CD4-positive, CD25-positive, alpha-beta regulatory T cell (primary cell): ENCODE results near the gene PPDPF. TPM values are rescaled to one million over a fixed set of nuclear protein-coding genes. Genes with fewer than 3 reads are reported as not detected.
A peak's percentile ranks its signal among the peaks of the same experiment; 100 is the strongest.
"Not testable (repeated sequence)": the region's sequence is repeated elsewhere in the genome, so short reads cannot be mapped to it uniquely, and the experiment has no call there.

Experiments used
- ATAC-seq, 2 donors: fragments of 150-1000 bp; cut with Tn5 transposase; one replicate each; pipeline ENCODE4 v1.10.0; 2021; ENCODE audit warnings: low read depth in 2 of 2, moderate number of reproducible peaks in 2 of 2, moderate library complexity in 1 of 2
- DNase-seq, 3 donors: peaks; one replicate each; pipeline versions ENCODE4 v3.0.0 to v3.0.0-alpha.2; 2012 to 2022; ENCODE audit warnings: mixed read lengths in 1 of 3
- H3K27ac ChIP-seq: one replicate; pipeline ENCODE4 v1.7.0; 2013; ENCODE audit warnings: mild to moderate bottlenecking, low read length; ENCODE audit not compliant: insufficient read depth, poor library complexity, severe bottlenecking
- H3K27me3 ChIP-seq: one replicate; pipeline ENCODE4 v1.7.0; 2013; ENCODE audit warnings: low read length; ENCODE audit not compliant: control insufficient read depth, insufficient read depth
- H3K36me3 ChIP-seq: one replicate; pipeline ENCODE4 v1.7.0; 2013; ENCODE audit warnings: mild to moderate bottlenecking, low read length, moderate library complexity; ENCODE audit not compliant: control insufficient read depth, insufficient read depth
- H3K4me1 ChIP-seq: 2 replicates; pipeline ENCODE4 v1.7.0; 2013; ENCODE audit warnings: mild to moderate bottlenecking, low read length; ENCODE audit not compliant: insufficient read depth, control insufficient read depth, poor library complexity, severe bottlenecking
- H3K4me3 ChIP-seq: one replicate; pipeline ENCODE4 v1.7.0; 2013; ENCODE audit warnings: low read depth, mild to moderate bottlenecking, low read length, moderate library complexity
- H3K9me3 ChIP-seq, 2 experiments: 1 replicate in 1 of 2; 2 replicates in 1 of 2; pipeline ENCODE4 v1.7.0; 2013; ENCODE audit warnings: low read length in 2 of 2, mild to moderate bottlenecking in 1 of 2, moderate library complexity in 1 of 2; ENCODE audit not compliant: control insufficient read depth in 2 of 2
- H3K27ac Mint-ChIP-seq, 3 donors: one replicate each; pipeline ENCODE4 v1.8.0; 2020 to 2022; ENCODE audit warnings: mild to moderate bottlenecking in 3 of 3, mixed read lengths in 3 of 3, moderate library complexity in 2 of 3
- H3K27me3 Mint-ChIP-seq: one replicate; pipeline ENCODE4 v1.8.0; 2022; ENCODE audit warnings: mild to moderate bottlenecking, mixed read lengths
- H3K36me3 Mint-ChIP-seq: one replicate; pipeline ENCODE4 v1.8.0; 2020; ENCODE audit warnings: mixed read lengths
- H3K4me1 Mint-ChIP-seq, 4 donors: one replicate each; pipeline ENCODE4 v1.8.0; 2020 to 2022; ENCODE audit warnings: mixed read lengths in 4 of 4, mild to moderate bottlenecking in 1 of 4
- H3K4me3 Mint-ChIP-seq, 4 donors: one replicate each; pipeline ENCODE4 v1.8.0; 2020 to 2022; ENCODE audit warnings: mild to moderate bottlenecking in 4 of 4, mixed read lengths in 4 of 4, moderate library complexity in 3 of 4
- H3K9me3 Mint-ChIP-seq, 7 donors: one replicate each; pipeline ENCODE4 v1.8.0; 2020 to 2022; ENCODE audit warnings: mixed read lengths in 7 of 7, mild to moderate bottlenecking in 3 of 7, moderate library complexity in 2 of 7
- polyA plus RNA-seq, 4 donors: library from polyadenylated mRNA; unstranded; fragments of 300-500 nt; fragmentation: Illumina TruSeq; gene quantifications; one replicate each; pipeline ENCODE4 v1.2.3, GENCODE V29; 2021
- total RNA-seq: library from RNA; stranded (reverse); gene quantifications from one replicate; pipeline ENCODE4 v1.2.3, GENCODE V29; 2022

The PPDPF gene
- total and polyA plus RNA-seq, 5 donors from 2014 or later = 75.8 to 155 (median 93.3) TPM

DNA sequence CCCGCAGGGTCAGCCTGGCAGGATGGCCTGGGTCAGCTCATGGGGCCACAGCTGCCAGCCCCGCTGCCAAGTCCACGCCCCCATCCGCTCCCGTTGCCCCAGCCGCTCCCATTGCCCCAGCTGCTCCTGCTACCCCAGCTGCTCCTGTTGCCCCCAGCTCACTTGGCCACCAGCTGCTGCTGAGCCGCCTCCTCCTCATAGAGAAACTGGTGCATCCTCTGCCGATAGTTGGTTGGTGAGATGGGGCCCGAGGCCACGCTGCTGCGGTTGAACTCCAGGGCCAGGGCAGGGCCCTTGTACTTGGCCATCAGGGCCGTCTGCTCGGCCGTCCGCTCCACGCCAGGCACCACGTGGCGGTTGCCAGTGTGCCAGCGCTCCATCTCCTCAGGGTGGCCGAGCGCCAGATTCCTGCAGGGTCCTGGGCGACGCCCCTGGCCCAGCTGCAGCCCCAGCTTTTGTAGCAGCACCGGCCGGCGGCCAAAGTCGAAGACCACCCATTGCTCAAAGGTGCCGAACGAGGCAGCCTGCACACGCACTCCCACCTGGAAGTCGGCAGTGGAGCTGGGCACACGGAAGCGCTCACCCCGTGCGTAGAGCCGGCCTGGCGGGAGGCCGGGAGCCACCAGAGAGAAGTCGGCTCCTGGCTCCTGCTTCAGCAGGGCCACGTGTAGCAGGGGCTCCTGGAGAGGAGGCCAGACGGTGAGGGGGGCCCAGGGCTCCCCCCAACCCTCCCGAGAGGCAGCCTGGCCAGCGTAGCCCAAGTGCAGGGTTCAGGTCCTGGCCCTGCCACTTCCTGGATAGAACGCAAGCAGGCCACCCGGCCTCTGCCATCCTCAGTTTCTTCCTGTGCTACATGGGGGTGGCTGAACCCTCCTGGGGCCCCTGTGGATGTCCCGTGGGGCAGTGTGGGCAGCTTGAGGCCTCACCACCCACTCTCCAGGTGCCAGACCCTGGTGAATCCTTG is 48.7 kb downstream of the PPDPF start:
- DNase-seq (no peak), ATAC-seq (no peak)
- Histone ChIP-seq H3K4me1 (peaks cover 49% of the 10 kb centered on the region), H3K27ac (no peak overlapping the region), H3K4me3 (no peak overlapping the region), H3K36me3 (peaks cover 7% of the 10 kb centered on the region), H3K27me3 (no peaks in the 10 kb centered on the region), H3K9me3 (no peaks in the 10 kb centered on the region)
- H3K27me3 Mint-ChIP-seq = no peaks in the 10 kb centered on the region
- H3K4me1 Mint-ChIP-seq = peaks cover 0 to 27% (median 8%) of the 10 kb centered on the region in 4 donors
- peak overlapping the region; percentile 38 to 87 (median 58) for H3K4me3 Mint-ChIP-seq
- H3K9me3 Mint-ChIP-seq = no peaks in the 10 kb centered on the region
- H3K36me3 Mint-ChIP-seq = no peaks in the 10 kb centered on the region
- H3K27ac Mint-ChIP-seq = peak overlapping the region in 2 of 3 donors; percentile 62 to 80

DNA sequence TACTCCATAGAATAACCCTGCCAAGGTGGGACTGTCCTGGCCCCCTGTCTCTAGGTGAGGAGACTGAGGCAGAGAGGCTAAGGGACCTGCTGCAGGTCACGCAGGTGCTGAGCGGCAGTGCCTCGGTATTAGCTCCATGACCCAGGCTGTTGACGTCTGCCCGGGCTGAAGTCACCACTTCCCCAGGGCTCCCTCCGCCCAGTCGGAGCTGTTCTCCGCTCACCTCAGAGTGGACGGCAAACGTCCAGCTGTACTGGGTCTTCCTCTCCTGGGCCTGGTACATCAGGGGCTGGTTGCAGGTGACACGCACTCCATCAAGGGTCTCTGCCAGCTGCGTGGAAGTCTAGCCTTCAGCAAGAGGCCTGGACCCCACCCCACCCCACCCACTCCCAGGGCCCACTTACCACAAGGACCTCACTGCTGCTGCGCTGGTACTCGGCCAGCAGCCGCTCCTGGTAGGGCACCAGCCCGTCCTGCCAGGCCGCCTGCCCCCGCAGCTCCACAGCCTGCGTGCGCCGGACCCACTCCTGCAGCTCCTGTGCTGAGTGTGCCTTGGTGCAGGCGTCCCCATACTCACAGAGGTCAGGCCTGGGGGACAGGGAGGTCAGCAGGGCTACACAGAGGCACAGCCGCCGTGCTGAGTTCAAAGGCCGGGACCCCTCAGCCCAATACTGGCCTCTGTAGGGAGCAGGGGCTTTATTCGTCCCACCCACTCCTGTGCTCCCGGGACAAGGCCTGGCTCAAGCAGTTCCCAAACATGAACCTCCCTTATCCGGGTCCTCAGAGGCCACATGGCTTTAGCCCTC is 49.9 kb downstream of the PPDPF start:
- Histone ChIP-seq H3K27ac (no peak overlapping the region), H3K4me1 (peaks cover 56% of the 10 kb centered on the region), H3K36me3 (no peaks in the 10 kb centered on the region), H3K4me3 (no peak overlapping the region), H3K9me3 (no peaks in the 10 kb centered on the region), H3K27me3 (no peaks in the 10 kb centered on the region)
- no peak overlapping the region for H3K27ac Mint-ChIP-seq
- H3K27me3 Mint-ChIP-seq = no peaks in the 10 kb centered on the region
- no peaks in the 10 kb centered on the region for H3K9me3 Mint-ChIP-seq
- no peaks in the 10 kb centered on the region for H3K36me3 Mint-ChIP-seq
- ATAC-seq (no peak), DNase-seq (no peak)
- H3K4me1 Mint-ChIP-seq = peaks cover 0 to 27% (median 8%) of the 10 kb centered on the region in 4 donors
- peak overlapping the region in 1 of 4 donors; percentile 60 for H3K4me3 Mint-ChIP-seq

GRCh38 chr20:63571087-63571478 is 50.5 kb downstream of the PPDPF start:
- H3K36me3 Mint-ChIP-seq, H3K36me3 ChIP-seq, H3K27ac Mint-ChIP-seq, H3K9me3 Mint-ChIP-seq, H3K4me3 Mint-ChIP-seq, DNase-seq, H3K27me3 ChIP-seq, H3K9me3 ChIP-seq, ATAC-seq, H3K27me3 Mint-ChIP-seq, H3K27ac ChIP-seq, H3K4me3 ChIP-seq: not testable (repeated sequence)
- H3K4me1 ChIP-seq = peaks cover 56% of the 10 kb centered on the region
- peaks cover 0 to 27% (median 8%) of the 10 kb centered on the region in 4 donors for H3K4me1 Mint-ChIP-seq

Other genes with a start within 250 kb of the PPDPF start
- 123 TPM for gene ARFGAP1, start 248.0 kb upstream of the PPDPF start, total RNA-seq
- gene ARFGAP1, start 248.0 kb upstream of the PPDPF start, polyA plus RNA-seq = 10 to 100 TPM; 17.9 to 22.3 (median 20.6) TPM
- 0.20 TPM for gene COL20A1, start 227.6 kb upstream of the PPDPF start, total RNA-seq
- not detected for gene COL20A1, start 227.6 kb upstream of the PPDPF start, polyA plus RNA-seq
- gene CHRNA4, start 159.4 kb upstream of the PPDPF start, total RNA-seq = not detected
- gene CHRNA4, start 159.4 kb upstream of the PPDPF start, polyA plus RNA-seq = not detected
- gene KCNQ2, start 48.1 kb upstream of the PPDPF start, total RNA-seq = 0.89 TPM
- gene KCNQ2, start 48.1 kb upstream of the PPDPF start, polyA plus RNA-seq = 1 to 10 TPM in 1 of 4 donors, under 1 TPM in 1, not detected in 2; 0.77 to 1.1 TPM
- 2.1 TPM for gene EEF1A2, start 21.7 kb upstream of the PPDPF start, total RNA-seq
- gene EEF1A2, start 21.7 kb upstream of the PPDPF start, polyA plus RNA-seq = under 1 TPM in 3 of 4 donors, not detected in 1; 0.10 to 0.56 (median 0.11) TPM
- 0.20 TPM for gene PTK6, start 16.6 kb downstream of the PPDPF start, total RNA-seq
- under 1 TPM in 3 of 4 donors, not detected in 1; 0.15 to 0.21 (median 0.19) TPM for gene PTK6, start 16.6 kb downstream of the PPDPF start, polyA plus RNA-seq
- not detected for gene SRMS, start 27.0 kb downstream of the PPDPF start, total RNA-seq
- gene SRMS, start 27.0 kb downstream of the PPDPF start, polyA plus RNA-seq = not detected
- 1.5 TPM for gene FNDC11, start 33.4 kb downstream of the PPDPF start, total RNA-seq
- gene FNDC11, start 33.4 kb downstream of the PPDPF start, polyA plus RNA-seq = under 1 TPM; 0.07 to 0.94 (median 0.18) TPM
- gene HELZ2, start 53.5 kb downstream of the PPDPF start, total RNA-seq = 124 TPM
- 1 to 10 TPM; 5.8 to 8.9 (median 7.1) TPM for gene HELZ2, start 53.5 kb downstream of the PPDPF start, polyA plus RNA-seq
- 21.9 TPM for gene GMEB2, start 106.3 kb downstream of the PPDPF start, total RNA-seq
- 10 to 100 TPM in 2 of 4 donors, 1 to 10 TPM in 2; 8.3 to 10.5 (median 9.4) TPM for gene GMEB2, start 106.3 kb downstream of the PPDPF start, polyA plus RNA-seq
- 64.6 TPM for gene STMN3, start 132.7 kb downstream of the PPDPF start, total RNA-seq
- 10 to 100 TPM; 11.7 to 13.5 (median 12.5) TPM for gene STMN3, start 132.7 kb downstream of the PPDPF start, polyA plus RNA-seq
- gene RTEL1, start 137.5 kb downstream of the PPDPF start, total RNA-seq = 38.3 TPM
- 1 to 10 TPM; 1.8 to 3.7 (median 2.7) TPM for gene RTEL1, start 137.5 kb downstream of the PPDPF start, polyA plus RNA-seq
- gene TNFRSF6B, start 175.9 kb downstream of the PPDPF start, total RNA-seq = not detected
- not detected for gene TNFRSF6B, start 175.9 kb downstream of the PPDPF start, polyA plus RNA-seq
- gene ARFRP1, start 187.2 kb downstream of the PPDPF start, total RNA-seq = 51.6 TPM
- 10 to 100 TPM; 56.6 to 65.7 (median 63.1) TPM for gene ARFRP1, start 187.2 kb downstream of the PPDPF start, polyA plus RNA-seq
- 51.5 TPM for gene ZGPAT, start 187.3 kb downstream of the PPDPF start, total RNA-seq
- gene ZGPAT, start 187.3 kb downstream of the PPDPF start, polyA plus RNA-seq = 10 to 100 TPM; 34.0 to 43.2 (median 40.3) TPM
- 237 TPM for gene LIME1, start 215.9 kb downstream of the PPDPF start, total RNA-seq
- 100 to 1,000 TPM; 338 to 547 (median 430) TPM for gene LIME1, start 215.9 kb downstream of the PPDPF start, polyA plus RNA-seq
- gene SLC2A4RG, start 219.0 kb downstream of the PPDPF start, total RNA-seq = 110 TPM
- 1 to 10 TPM; 2.9 to 7.7 (median 4.5) TPM for gene SLC2A4RG, start 219.0 kb downstream of the PPDPF start, polyA plus RNA-seq